ENCODE measurements around the gene VAV2.
"Not testable (repeated sequence)": the region's sequence is repeated elsewhere in the genome, so short reads cannot be mapped to it uniquely, and the experiment has no call there.

Gene VAV2

DNA sequence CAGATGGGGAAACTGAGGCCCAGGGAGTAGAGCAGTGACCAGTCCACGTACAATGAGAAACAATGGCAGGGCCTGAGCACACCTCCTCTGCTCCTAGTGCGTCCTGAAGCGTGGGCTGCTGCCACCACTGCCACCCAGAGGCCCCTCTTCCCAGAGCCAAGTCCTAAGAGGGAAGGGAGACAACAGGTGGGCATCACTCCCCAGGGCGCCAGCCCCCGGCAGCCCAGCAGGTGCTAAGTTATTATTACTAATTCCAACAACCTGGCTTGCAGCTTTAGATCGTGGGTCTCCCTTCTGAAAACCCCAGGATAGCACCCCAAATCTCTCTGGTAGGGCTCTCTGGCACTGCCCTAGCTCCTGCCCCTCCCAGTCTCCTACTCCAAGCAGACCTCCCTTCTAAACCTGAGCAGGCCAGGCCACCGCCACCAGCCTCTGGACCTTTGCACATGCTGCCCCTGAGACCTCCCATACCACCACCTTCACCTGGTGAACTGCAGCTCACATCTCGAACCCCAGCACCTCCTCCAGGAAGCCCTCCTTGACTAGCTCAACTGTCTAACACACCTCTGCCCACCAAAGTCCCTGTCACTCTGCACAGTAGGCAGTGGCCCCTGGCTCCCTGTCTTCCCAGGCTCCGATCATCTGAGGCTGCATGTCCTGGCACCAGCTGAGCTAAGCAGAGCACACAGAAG lies 65.8 kb downstream of the VAV2 start:
- Histone ChIP-seq H3K4me1 (ENCODE audit: insufficient read depth, poor library complexity, severe bottlenecking) (no peaks in the 10 kb centered on the region), H3K27ac (ENCODE audit: poor library complexity, severe bottlenecking) (no peak overlapping the region), H3K9me3 (ENCODE audit: severe bottlenecking) (no peaks in the 10 kb centered on the region), H3K36me3 (ENCODE audit: low read depth) (peaks cover 32% of the 10 kb centered on the region), H3K4me3 (ENCODE audit: severe bottlenecking) (no peak overlapping the region), H3K27me3 (ENCODE audit: insufficient read depth, poor library complexity, severe bottlenecking) (no peaks in the 10 kb centered on the region)
- DNase-seq (ENCODE audit: low spot score) = no peak
- TF ChIP-seq, protein P1, sequence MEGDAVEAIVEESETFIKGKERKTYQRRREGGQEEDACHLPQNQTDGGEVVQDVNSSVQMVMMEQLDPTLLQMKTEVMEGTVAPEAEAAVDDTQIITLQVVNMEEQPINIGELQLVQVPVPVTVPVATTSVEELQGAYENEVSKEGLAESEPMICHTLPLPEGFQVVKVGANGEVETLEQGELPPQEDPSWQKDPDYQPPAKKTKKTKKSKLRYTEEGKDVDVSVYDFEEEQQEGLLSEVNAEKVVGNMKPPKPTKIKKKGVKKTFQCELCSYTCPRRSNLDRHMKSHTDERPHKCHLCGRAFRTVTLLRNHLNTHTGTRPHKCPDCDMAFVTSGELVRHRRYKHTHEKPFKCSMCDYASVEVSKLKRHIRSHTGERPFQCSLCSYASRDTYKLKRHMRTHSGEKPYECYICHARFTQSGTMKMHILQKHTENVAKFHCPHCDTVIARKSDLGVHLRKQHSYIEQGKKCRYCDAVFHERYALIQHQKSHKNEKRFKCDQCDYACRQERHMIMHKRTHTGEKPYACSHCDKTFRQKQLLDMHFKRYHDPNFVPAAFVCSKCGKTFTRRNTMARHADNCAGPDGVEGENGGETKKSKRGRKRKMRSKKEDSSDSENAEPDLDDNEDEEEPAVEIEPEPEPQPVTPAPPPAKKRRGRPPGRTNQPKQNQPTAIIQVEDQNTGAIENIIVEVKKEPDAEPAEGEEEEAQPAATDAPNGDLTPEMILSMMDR (IDR thresholded peaks at IDR 0.05; ENCODE audit: poor library complexity, severe bottlenecking) = no peak
- no peak for ATAC-seq (ENCODE audit: low read depth)

DNA sequence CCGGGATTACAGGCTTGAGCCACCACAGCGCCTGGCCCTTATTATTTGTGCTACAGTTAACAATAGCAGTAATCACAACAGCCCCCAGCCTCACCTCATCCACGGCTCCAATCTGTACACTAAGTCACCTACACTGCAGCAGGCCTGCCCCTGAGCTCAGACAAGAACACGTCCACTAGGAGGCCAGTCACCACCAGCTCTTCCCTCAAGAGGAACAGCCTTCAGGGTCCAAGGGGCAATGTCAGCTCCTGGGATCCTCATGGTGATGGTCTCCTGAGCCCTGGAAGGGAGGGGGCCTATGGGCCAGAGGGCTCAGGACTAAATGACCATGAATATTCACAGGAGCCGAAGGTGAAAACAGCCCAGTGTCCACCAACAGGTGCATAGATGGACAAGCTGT lies 67.7 kb downstream of the VAV2 start:
- ATAC-seq (ENCODE audit: low read depth) (no peak), DNase-seq (ENCODE audit: low spot score) (no peak)
- H3K4me3 ChIP-seq (ENCODE audit: severe bottlenecking) = no peak overlapping the region
- H3K27me3 ChIP-seq (ENCODE audit: insufficient read depth, poor library complexity, severe bottlenecking) = no peaks in the 10 kb centered on the region
- TF ChIP-seq, protein P1 (IDR thresholded peaks at IDR 0.05; ENCODE audit: poor library complexity, severe bottlenecking) = no peak
- H3K9me3 ChIP-seq (ENCODE audit: severe bottlenecking) = no peaks in the 10 kb centered on the region
- peaks cover 32% of the 10 kb centered on the region for H3K36me3 ChIP-seq (ENCODE audit: low read depth)
- no peak overlapping the region for H3K27ac ChIP-seq (ENCODE audit: poor library complexity, severe bottlenecking)
- H3K4me1 ChIP-seq (ENCODE audit: insufficient read depth, poor library complexity, severe bottlenecking) = no peaks in the 10 kb centered on the region

DNA sequence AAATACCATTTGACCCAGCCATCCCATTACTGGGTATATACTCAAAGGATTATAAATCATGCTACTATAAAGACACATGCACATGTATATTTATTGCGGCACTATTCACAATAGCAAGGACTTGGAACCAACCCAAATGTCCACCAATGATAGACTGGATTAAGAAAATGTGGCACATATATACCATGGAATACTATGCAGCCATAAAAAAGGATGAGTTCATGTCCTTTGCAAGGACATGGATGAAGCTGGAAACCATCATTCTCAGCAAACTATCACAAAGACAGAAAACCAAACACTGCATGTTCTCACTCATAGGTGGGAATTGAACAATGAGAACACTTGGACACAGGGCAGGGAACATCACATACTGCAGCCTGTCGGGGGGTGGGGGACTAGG lies 68.5 kb downstream of the VAV2 start:
- H3K9me3 ChIP-seq (ENCODE audit: severe bottlenecking); H3K4me3 ChIP-seq (ENCODE audit: severe bottlenecking); H3K27ac ChIP-seq (ENCODE audit: poor library complexity, severe bottlenecking); DNase-seq (ENCODE audit: low spot score); ATAC-seq (ENCODE audit: low read depth); H3K27me3 ChIP-seq (ENCODE audit: insufficient read depth, poor library complexity, severe bottlenecking); H3K4me1 ChIP-seq (ENCODE audit: insufficient read depth, poor library complexity, severe bottlenecking): not testable (repeated sequence)
- peaks cover 32% of the 10 kb centered on the region for H3K36me3 ChIP-seq (ENCODE audit: low read depth)

DNA sequence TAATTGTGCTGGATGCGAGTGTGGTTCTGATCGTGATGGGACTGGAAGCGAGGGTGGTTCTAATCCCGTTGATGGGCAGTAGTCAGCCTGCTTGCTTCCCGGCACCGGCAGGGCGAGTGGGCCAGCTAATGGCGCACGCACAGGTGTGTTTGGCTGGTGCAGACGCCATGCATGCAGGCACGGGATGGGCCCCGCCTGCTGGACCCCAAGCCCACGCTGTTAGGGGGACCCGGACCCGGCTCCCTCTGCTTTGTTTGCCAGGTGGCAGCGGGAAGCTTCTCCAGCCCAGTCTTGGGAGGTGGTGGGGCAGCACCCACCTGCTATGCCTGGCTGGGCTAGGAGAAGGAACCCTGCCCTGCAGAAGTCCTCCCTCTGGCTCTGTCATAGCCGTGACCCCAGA lies 70.3 kb downstream of the VAV2 start:
- peaks cover 19% of the 10 kb centered on the region for H3K36me3 ChIP-seq (ENCODE audit: low read depth)
- DNase-seq (ENCODE audit: low spot score) (no peak), ATAC-seq (ENCODE audit: low read depth) (no peak)
- no peaks in the 10 kb centered on the region for H3K27me3 ChIP-seq (ENCODE audit: insufficient read depth, poor library complexity, severe bottlenecking)
- H3K9me3 ChIP-seq (ENCODE audit: severe bottlenecking) = no peaks in the 10 kb centered on the region
- no peaks in the 10 kb centered on the region for H3K4me1 ChIP-seq (ENCODE audit: insufficient read depth, poor library complexity, severe bottlenecking)
- TF ChIP-seq, protein P1 (IDR thresholded peaks at IDR 0.05; ENCODE audit: poor library complexity, severe bottlenecking) = no peak
- no peak overlapping the region for H3K4me3 ChIP-seq (ENCODE audit: severe bottlenecking)
- H3K27ac ChIP-seq (ENCODE audit: poor library complexity, severe bottlenecking) = no peak overlapping the region

DNA sequence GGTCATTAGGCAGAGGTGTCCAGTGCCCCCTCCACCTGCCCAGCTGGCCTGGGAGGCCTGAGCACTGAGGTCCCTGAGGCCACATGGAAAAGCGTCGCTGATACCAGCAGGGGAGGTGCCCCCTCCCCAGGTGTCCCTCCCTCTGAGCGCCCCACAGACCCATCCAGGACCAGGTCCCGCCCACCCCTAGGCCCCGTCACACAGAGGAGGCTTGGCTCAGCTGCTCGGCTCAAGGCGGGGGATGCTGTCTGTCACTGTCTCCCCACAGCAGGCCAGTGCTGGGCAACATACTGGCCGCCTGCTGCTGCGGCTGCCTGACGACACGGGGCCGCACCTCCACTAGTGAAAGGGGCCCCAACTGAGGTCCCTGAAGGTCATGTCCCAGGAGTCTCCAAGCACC lies 71.7 kb downstream of the VAV2 start:
- ATAC-seq (ENCODE audit: low read depth) (no peak), DNase-seq (ENCODE audit: low spot score) (no peak)
- H3K4me3 ChIP-seq (ENCODE audit: severe bottlenecking) = no peak overlapping the region
- no peaks in the 10 kb centered on the region for H3K9me3 ChIP-seq (ENCODE audit: severe bottlenecking)
- H3K4me1 ChIP-seq (ENCODE audit: insufficient read depth, poor library complexity, severe bottlenecking) = no peaks in the 10 kb centered on the region
- H3K27me3 ChIP-seq (ENCODE audit: insufficient read depth, poor library complexity, severe bottlenecking) = no peaks in the 10 kb centered on the region
- H3K36me3 ChIP-seq (ENCODE audit: low read depth) = peaks cover 19% of the 10 kb centered on the region
- H3K27ac ChIP-seq (ENCODE audit: poor library complexity, severe bottlenecking) = no peak overlapping the region
- TF ChIP-seq, protein P1 (IDR thresholded peaks at IDR 0.05; ENCODE audit: poor library complexity, severe bottlenecking) = no peak
